Lower lobe of right lung (tissue), 2 donors: ENCODE measurements around the gene TNFAIP8L1. TPM values are rescaled to one million over a fixed set of nuclear protein-coding genes. Genes with fewer than 3 reads are reported as not detected.

Experiments
- ATAC-seq, 2 donors: fragments of 200-7000 bp; cut with Tn5 transposase; one replicate each; pipeline ENCODE4 v1.9.1; 2020 to 2022; ENCODE audit warnings: mild to moderate bottlenecking in 2 of 2, moderate library complexity in 2 of 2
- DNase-seq: peaks from one replicate; pipeline ENCODE4 v3.0.0-alpha.2; 2020
- H3K27ac ChIP-seq: fragments of 200-600 bp; one replicate; pipeline ENCODE4 v1.8.0; 2022
- H3K27me3 ChIP-seq: fragments of 200-600 bp; one replicate; pipeline ENCODE4 v1.8.0; 2022; ENCODE audit warnings: low read depth
- H3K36me3 ChIP-seq: fragments of 200-600 bp; one replicate; pipeline ENCODE4 v1.8.0; 2022; ENCODE audit warnings: mild to moderate bottlenecking
- H3K4me1 ChIP-seq: fragments of 200-600 bp; one replicate; pipeline ENCODE4 v1.8.0; 2022
- H3K4me3 ChIP-seq: fragments of 200-600 bp; one replicate; pipeline ENCODE4 v1.8.0; 2022; ENCODE audit warnings: mild to moderate bottlenecking
- H3K9me3 ChIP-seq: fragments of 200-600 bp; one replicate; pipeline ENCODE4 v1.8.0; 2022
- intact Hi-C: fragments of 100-400 bp; cut with DNase I; formaldehyde crosslinking; loops from one replicate; pipeline ENCODE4 v1.11.0; 2022
- total RNA-seq: library from RNA; stranded (reverse); fragmentation: NEBNext Ultra II Directional; extraction: Animal tissue kit (Norgen Biotek cat#: 25700); gene quantifications from one replicate; pipeline ENCODE4 v1.2.1, GENCODE V29; 2021
- TF ChIP-seq, protein P1 (sequence below): fragments of 200-600 bp; IDR thresholded peaks from one replicate; pipeline ENCODE4 v1.8.0; 2022; ENCODE audit warnings: antibody characterized with exemption, mild to moderate bottlenecking
- donor health status: DM: no; HTN: yes; CAD: no; lungs with severe emphysema.

TNFAIP8L1 gene
- total RNA-seq, 1 donor from 2014 or later = 11.2 TPM

DNA sequence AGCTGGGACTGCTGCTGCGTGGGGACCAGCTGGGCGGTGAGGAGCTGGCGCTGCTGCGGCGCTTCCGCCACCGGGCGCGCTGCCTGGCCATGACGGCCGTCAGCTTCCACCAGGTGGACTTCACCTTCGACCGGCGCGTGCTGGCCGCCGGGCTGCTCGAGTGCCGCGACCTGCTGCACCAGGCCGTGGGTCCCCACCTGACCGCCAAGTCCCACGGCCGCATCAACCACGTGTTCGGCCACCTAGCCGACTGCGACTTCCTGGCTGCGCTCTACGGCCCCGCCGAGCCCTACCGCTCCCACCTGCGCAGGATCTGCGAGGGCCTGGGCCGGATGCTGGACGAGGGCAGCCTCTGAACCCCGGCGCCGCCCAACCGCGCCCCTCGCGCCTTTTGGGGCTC lies 12.8 kb downstream of the TNFAIP8L1 start:
- TF ChIP-seq, protein P1, sequence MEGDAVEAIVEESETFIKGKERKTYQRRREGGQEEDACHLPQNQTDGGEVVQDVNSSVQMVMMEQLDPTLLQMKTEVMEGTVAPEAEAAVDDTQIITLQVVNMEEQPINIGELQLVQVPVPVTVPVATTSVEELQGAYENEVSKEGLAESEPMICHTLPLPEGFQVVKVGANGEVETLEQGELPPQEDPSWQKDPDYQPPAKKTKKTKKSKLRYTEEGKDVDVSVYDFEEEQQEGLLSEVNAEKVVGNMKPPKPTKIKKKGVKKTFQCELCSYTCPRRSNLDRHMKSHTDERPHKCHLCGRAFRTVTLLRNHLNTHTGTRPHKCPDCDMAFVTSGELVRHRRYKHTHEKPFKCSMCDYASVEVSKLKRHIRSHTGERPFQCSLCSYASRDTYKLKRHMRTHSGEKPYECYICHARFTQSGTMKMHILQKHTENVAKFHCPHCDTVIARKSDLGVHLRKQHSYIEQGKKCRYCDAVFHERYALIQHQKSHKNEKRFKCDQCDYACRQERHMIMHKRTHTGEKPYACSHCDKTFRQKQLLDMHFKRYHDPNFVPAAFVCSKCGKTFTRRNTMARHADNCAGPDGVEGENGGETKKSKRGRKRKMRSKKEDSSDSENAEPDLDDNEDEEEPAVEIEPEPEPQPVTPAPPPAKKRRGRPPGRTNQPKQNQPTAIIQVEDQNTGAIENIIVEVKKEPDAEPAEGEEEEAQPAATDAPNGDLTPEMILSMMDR = no peak
- Histone ChIP-seq H3K27ac (no peak overlapping the region), H3K36me3 (peaks cover 45% of the 10 kb centered on the region), H3K9me3 (no peaks in the 10 kb centered on the region), H3K4me1 (no peaks in the 10 kb centered on the region), H3K4me3 (no peak overlapping the region), H3K27me3 (no peaks in the 10 kb centered on the region)
- DNase-seq (no peak), ATAC-seq (no peak)
- intact Hi-C loops = no loop called here

DNA sequence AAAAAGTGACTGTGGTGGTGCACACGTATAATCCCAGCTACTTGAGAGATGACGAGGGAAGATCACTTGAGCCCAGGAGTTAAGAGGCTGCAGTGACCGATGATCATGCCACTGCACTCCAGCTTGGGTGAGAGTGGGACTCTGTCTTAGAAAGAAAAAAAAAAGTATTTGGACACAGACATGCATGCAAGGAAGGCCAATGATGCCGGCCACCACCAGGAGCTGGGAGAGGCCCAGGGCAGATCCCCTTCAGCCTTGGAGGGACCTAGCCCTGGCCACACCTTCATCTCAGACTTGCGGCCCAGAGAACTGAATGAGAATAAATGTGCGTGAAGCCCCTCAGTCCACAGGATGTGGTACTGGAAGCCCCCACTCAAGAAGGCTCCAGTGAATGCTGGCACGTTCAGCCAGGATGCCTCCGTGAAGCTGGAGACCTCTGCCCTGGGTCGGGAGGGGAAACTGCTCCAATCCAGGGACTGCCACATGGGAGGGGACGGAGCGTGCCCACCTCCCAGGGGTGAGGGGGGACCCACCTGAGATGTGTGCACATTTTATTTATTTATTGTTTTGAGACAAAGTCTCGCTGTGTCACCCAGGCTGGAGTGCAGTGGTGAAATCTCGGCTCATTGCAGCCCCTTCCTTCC lies 14.6 kb downstream of the TNFAIP8L1 start:
- TF ChIP-seq, protein P1 = no peak
- Histone ChIP-seq H3K4me1 (no peaks in the 10 kb centered on the region), H3K36me3 (peaks cover 63% of the 10 kb centered on the region), H3K27me3 (no peaks in the 10 kb centered on the region), H3K9me3 (no peaks in the 10 kb centered on the region), H3K4me3 (no peak overlapping the region), H3K27ac (no peak overlapping the region)
- intact Hi-C loops = no loop called here
- DNase-seq = no peak
- ATAC-seq = no peak

DNA sequence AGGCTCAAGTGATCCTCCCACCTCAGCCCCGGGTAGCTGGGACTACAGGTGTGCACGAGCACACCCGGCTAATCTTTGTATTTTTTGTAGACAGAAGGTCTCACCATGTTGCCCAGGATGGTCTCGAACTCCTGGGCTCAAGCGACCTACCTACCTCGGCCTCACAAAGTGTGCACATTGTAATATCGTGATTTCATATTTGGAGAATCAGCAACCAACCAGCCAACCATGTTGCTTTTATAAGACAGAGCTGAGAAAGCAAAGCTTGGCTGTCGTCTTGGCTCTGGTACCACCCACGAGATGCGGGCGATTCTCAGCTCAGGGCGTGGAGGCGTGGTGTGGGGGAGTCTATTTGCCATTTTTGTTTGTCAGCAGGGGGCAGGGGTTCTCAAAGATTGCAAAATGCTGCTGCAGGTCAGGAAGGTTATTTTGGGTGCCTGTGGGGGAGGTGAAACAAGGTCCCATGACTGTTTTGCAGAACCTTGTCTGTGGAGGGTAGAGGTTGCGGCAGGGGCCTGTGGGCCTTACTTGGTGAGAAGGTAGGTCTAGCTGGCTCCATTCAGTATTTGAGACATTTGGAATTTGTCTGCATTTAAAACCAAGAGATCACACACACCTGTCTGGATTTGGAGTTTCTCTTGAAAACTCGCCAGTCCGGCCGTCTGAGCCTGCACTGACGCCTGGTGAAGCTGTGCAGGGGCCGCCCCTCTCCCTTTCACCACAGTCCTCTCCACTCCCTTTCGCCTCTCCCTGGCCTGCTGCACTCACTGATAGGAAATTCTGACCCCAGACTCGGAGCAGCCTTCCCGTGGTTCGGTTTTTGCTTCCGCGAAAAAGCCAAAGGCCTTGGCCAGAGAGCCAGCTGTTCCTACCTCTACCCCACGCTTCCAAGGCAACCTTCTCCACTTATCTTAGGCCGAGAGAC lies 15.4 kb downstream of the TNFAIP8L1 start:
- H3K36me3 ChIP-seq = peaks cover 71% of the 10 kb centered on the region
- intact Hi-C loops = no loop called here
- ATAC-seq = no peak

DNA sequence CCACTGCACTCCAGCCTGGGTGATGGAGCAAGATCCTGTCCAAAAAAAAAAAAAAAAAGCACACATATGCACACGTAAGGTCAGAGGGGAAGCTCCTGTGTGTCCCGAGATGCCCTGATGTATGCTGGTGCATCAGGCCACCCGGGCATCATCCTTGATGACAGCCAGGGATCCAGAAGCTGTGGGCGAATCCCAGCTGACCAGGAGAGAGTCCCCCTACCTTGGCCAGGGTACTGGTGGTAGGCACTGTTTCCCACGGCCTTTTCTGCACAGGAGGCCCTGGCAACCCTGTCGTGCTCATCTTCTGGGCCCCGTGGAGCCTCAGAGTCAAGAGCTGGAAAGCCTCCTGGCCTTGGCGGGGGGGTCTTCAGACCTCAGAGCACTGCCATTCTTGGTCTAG lies 16.8 kb downstream of the TNFAIP8L1 start:
- Histone ChIP-seq H3K4me3 (no peak overlapping the region), H3K9me3 (no peaks in the 10 kb centered on the region), H3K27me3 (no peaks in the 10 kb centered on the region), H3K36me3 (peaks cover 85% of the 10 kb centered on the region), H3K27ac (no peak overlapping the region), H3K4me1 (no peaks in the 10 kb centered on the region)
- intact Hi-C loops = no loop called here
- DNase-seq (no peak), ATAC-seq (no peak)
- TF ChIP-seq, protein P1 = no peak

More for the DNA sequence above, 15.4 kb downstream of the TNFAIP8L1 start:
- no peaks in the 10 kb centered on the region for H3K9me3 ChIP-seq
- H3K27me3 ChIP-seq = no peaks in the 10 kb centered on the region
- TF ChIP-seq, protein P1 = no peak
- no peak overlapping the region for H3K27ac ChIP-seq
- H3K4me1 ChIP-seq = no peaks in the 10 kb centered on the region
- no peak overlapping the region for H3K4me3 ChIP-seq
- DNase-seq = no peak

DNA sequence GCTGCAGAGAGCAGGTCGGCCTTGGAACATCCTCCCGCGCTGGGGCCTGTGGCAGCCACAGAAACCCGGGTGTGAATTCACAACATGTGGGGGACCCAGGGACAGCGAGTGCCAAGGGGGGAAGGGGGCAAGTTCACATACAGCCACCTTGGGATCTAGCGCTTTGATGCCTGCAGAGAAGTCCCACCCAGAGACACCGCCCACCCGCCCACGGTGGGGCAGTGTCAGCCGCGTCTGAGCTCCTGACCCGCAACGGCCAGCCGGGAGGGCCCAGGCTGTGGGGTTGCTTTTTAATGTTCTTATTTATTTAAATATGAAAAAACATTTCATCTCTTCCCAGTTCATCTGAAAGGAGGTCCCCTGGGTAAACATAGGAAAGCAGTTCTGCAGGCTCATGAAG lies 17.9 kb downstream of the TNFAIP8L1 start:
- DNase-seq = no peak
- TF ChIP-seq, protein P1 = no peak

More for the DNA sequence above, 17.9 kb downstream of the TNFAIP8L1 start:
- Histone ChIP-seq H3K4me3 (no peak overlapping the region), H3K36me3 (peaks cover 90% of the 10 kb centered on the region), H3K4me1 (no peaks in the 10 kb centered on the region), H3K27ac (no peak overlapping the region), H3K9me3 (no peaks in the 10 kb centered on the region), H3K27me3 (no peaks in the 10 kb centered on the region)
- ATAC-seq = no peak
- intact Hi-C loops = no loop called here
